KOPT-K1 (cell line): Measurements from ENCODE around the gene TPT1.
A peak's percentile ranks its signal among the peaks of the same experiment; 100 is the strongest.
"Not testable (repeated sequence)": the region's sequence is repeated elsewhere in the genome, so short reads cannot be mapped to it uniquely, and the experiment has no call there.

Experiments
- H3K27ac ChIP-seq: fragments of 200-600 bp; sonication (generic); 2 replicates; pipeline ENCODE4 v1.5.1; 2016; ENCODE audit warnings: antibody characterized with exemption, mild to moderate bottlenecking, low read depth, low read length; ENCODE audit not compliant: poor library complexity, severe bottlenecking
- H3K36me3 ChIP-seq: fragments of 200-600 bp; sonication (generic); 2 replicates; pipeline ENCODE4 v1.5.1; 2017; ENCODE audit warnings: antibody characterized with exemption, mild to moderate bottlenecking, low read length, moderate library complexity; ENCODE audit not compliant: insufficient read depth
- H3K9me3 ChIP-seq: fragments of 200-600 bp; sonication (generic); 2 replicates; pipeline ENCODE4 v1.5.1; 2017; ENCODE audit warnings: antibody characterized with exemption, low read length, mild to moderate bottlenecking; ENCODE audit not compliant: insufficient read depth, poor library complexity, severe bottlenecking

TPT1 gene

DNA sequence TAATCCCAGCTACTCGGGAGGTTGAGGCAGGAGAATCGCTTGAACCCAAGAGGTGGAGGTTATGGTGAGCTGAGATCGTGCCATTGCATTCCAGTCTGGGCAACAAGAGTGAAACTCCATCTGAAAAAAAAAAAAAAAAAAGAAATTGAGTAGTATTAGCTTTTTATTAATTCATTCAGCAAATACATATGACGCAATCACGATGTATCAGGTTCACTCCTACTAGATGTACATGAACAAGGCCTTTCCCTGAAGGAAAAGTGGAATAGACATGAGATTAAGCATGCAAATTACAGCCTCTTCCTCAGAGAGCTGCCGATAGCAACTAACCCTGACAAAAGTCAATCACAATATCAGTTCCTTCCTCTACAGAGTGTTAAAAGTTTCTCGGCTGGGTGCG lies 9.2 kb upstream of the TPT1 start:
- Histone ChIP-seq H3K36me3 (peaks cover 77% of the 10 kb centered on the region), H3K9me3 (no peaks in the 10 kb centered on the region), H3K27ac (no peak overlapping the region)

DNA sequence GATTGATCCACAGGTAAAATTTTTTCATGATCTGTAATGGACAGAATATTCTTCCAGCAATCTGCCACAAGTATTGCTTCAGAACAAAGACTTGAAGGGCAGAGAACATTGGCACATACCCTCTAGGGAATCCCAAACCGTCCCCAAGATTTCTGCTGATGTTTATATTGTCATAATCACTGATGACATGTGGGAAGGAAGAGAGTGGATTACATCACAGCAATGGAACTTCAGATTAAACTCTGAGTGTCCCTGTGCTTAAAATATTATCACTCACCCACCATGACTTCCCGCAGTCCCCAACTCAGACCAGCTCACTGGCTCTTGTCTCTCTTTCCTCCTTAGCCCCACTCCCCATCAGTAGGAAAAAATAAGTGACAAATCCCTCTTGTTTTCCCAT lies 8.5 kb upstream of the TPT1 start:
- H3K27ac ChIP-seq: no peak overlapping the region

DNA sequence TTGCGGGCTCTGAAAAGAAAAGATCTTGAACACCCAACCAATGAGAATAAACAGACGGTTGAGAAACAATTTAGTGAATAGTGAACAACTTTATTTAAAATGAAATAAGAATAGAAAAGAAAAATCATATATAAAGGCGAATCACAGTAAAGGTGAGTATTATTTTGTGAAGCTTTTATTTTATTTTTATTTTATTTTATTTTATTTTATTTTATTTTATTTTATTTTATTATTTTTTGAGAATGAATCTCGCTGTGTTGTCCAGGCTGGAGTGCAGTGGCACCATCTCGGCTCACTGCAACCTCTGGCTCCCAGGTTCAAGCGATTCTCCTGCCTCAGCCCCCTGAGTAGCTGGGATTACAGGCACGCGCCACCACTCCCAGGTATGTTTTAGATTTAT lies 3.1 kb upstream of the TPT1 start:
- H3K9me3 ChIP-seq, H3K27ac ChIP-seq: not testable (repeated sequence)
- H3K36me3 ChIP-seq: peaks cover 47% of the 10 kb centered on the region

More for the DNA sequence above, 8.5 kb upstream of the TPT1 start:
- Histone ChIP-seq H3K9me3 (no peaks in the 10 kb centered on the region), H3K36me3 (peaks cover 72% of the 10 kb centered on the region)

DNA sequence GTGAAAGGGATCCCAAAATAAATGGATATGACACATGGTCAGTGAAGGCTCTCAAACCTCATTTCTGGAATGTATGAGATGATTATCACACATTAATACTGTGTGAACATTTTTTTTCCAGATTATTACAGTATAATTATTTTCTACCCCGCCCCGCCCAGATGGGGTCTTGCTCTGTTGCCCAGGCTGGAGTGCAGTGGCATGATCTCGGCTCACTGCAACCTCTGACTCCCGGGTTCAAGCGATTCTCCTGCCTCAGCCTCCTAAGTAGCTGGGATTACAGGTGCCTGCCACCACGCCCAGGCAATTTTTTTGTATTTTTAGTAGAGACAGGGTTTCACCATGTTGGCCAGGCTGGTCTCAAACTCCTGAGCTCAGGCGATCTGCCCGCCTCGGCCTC lies 2.1 kb upstream of the TPT1 start:
- peaks cover 50% of the 10 kb centered on the region for H3K36me3 ChIP-seq
- H3K27ac ChIP-seq, H3K9me3 ChIP-seq: not testable (repeated sequence)

DNA sequence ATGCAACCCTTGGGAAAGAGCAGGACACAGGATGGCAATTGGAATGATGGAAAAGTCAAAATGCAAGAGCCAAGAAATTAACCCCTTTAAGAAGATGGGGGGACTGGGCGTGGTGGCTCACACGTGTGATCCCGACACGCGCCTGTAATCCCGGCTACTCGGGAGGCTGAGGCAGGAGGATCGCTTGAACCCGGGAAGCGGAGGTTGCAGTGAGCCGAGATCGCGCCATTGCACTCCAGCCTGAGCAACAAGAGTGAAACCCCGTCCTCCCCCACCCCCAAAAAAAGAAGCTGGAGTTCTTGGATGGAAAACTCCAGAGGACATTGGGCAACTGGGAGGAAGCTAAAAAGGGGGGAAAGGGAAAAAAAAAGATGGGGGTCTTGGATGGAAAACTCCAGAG lies 1.7 kb upstream of the TPT1 start:
- peaks cover 50% of the 10 kb centered on the region for H3K36me3 ChIP-seq
- H3K9me3 ChIP-seq, H3K27ac ChIP-seq: not testable (repeated sequence)

DNA sequence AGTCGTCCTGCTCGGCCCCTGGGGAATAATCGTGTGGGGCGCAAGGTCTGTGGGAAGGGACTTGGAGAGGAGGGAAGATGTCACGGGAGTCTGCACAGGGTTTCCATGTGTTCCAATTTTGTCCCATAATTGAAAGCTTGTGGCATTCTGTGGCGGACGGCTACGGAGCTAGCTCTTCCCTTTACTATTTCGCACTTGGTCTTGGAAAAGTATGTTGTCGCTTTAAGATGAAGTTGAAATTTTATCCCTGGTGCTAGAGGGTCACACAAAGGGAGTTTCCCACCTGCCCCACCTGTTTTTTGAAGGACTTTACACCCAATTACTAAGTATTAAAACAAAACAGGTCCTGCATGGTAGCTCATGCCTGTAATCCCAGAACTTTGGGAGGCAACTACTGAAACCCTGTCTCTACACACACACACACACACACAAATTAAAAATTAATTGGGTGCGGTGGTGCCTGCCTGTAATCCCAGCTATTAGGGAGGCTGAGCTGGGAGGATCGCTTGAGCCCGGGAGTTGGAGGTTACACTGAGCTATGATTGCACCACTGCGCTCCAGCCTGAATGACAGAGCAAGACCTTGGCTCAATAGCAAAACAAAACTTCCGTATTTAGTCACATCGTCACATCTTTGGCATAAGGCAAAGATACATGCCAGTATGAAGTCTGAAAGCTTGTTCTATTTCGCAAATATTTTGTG lies 967 bp upstream of the TPT1 start:
- Histone ChIP-seq H3K27ac (peak overlapping the region; percentile 85), H3K36me3 (peaks cover 52% of the 10 kb centered on the region)

DNA sequence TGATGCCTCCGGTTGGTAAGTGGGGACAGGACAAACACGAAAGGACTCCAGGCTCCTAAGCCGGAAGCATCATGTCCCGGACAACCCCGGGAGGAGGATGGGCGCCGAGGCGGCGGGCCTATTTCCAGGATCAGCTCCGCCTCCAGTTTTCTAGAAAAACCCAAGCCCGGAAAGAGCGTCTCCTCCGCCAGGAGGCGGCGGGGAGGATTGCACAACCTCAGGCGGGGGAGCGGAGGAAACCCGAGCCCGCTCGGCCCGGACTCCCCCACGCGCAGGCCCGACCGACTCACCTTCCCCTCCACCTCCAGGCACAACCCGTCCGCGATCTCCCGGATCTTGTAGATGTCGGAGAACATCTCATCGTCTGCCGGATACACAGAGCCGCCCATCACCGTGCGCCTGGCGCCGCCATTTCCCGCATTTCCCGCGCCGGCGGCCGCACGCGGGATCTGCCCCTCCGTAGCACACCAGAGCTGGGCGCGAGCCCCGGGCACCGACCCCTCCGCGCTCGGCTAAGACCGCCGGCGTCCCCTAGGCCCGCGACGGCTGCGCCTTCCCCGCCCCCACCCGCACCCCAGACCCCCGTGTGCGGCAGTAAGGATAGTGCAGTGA lies 455 bp downstream of the TPT1 start:
- peak overlapping the region; percentile 96 for H3K27ac ChIP-seq
- H3K9me3 ChIP-seq: no peaks in the 10 kb centered on the region
- peaks cover 55% of the 10 kb centered on the region for H3K36me3 ChIP-seq

More for the DNA sequence above, 967 bp upstream of the TPT1 start:
- no peaks in the 10 kb centered on the region for H3K9me3 ChIP-seq

DNA sequence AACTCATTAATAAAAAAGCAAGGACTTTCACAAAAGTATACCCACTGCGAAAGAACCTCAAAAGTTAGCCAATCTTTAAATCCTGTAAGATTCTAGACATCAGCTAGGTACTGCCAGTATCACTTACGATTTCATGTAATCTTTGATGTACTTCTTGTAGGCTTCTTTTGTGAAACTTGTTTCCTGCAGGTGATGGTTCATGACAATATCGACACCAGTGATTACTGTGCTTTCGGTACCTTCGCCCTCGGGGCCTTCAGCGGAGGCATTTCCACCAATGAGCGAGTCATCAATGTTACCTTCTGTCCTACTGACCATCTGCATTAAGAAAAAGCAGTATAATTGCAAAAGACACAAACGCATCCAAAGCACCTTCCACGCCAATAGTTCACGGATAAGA lies 1.1 kb downstream of the TPT1 start:
- no peaks in the 10 kb centered on the region for H3K9me3 ChIP-seq
- peaks cover 56% of the 10 kb centered on the region for H3K36me3 ChIP-seq
- H3K27ac ChIP-seq: peak overlapping the region; percentile 96

DNA sequence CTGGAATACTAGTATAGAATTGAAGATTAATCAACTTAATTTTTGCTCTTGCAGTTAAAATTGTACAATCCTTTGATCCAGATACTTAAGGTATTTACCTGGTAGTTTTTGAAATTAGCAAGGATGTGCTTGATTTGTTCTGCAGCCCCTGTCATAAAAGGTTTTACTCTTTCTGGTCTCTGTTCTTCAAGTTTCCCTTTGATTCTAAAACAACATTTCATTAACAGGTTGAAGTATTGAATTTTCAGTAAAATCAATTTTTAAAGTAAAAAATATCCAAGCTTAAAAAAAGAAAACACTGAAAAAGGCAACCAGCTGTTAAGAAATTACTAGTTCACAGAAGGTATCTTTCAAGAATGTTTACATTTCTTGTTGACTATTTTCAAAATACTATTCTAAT lies 1.6 kb downstream of the TPT1 start:
- Histone ChIP-seq H3K9me3 (no peaks in the 10 kb centered on the region), H3K36me3 (peaks cover 58% of the 10 kb centered on the region), H3K27ac (peak overlapping the region; percentile 96)

DNA sequence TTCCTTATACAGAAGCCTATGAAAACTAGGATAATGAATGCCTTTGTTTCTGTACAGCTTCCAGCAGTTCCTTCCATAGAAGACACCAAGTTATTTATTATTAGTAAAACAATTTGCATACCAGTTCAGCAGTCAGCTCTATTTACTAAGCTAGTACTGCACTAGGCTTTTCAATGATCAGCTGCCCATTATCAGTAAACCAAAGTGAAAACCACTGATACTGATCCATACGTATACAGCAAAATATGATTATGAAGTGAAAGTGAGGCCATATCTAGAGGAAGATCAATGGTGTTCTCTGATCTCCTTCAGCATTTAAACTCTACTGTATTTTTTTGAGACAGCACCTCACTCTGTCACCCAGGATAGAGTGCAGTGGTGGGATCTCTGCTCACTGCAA lies 3.2 kb downstream of the TPT1 start:
- Histone ChIP-seq H3K36me3 (peaks cover 73% of the 10 kb centered on the region), H3K9me3 (no peaks in the 10 kb centered on the region)

DNA sequence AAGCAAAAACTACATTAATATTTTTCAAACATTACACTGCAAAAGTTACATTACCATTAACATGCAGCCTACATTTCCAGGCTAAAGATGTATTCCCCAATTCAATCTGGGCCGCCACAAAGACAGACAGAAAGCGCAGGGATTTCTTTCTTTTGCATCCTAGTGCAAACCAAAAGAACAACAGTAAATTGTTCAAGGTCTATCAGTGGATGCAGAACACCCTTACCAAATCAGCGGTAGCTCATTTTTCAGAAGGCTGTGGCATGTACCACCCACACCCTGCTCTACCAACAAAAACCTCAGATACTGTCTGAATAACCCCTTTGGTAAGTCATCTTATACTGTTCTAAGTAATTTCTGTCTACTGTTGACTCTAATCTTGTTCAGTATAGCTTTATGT lies 3.6 kb downstream of the TPT1 start:
- Histone ChIP-seq H3K9me3 (no peaks in the 10 kb centered on the region), H3K27ac (no peak overlapping the region), H3K36me3 (peaks cover 77% of the 10 kb centered on the region)

More for the DNA sequence above, 3.2 kb downstream of the TPT1 start:
- H3K27ac ChIP-seq: no peak overlapping the region

DNA sequence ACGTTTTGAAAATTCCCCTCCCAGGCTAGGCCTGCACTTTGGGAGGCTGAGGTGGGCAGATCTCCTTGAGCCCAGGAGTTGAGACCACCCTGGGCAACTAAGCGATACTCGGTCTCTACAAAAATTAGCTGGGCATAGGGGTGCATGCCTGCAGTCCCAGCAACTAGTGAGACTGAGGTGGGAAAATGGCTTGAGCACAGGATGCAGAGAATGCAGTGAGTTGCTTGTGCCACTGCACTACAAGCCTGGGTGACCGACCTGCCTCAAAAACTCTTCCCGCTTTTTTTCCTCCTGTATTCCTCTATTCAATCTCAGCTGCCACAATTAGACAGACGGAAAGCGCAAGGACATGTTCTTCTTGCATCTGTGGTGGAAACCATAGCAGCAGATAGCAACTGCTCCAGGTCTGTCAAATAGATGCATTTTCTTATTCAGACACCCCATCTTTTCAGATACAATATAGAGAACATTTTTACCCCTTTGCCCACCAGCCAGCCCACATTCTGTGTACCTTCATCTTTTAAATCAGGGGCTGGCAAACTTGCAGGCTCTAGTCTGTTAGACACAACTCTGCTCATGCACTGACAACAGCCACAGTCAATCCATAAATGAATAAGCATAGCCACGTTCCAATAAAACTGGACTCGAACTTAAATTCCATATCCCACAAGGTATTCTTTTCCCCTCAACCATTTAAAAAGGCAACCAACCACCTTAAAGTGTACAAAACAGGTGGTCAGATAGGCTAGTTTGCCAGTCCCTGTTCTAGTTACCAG lies 4.8 kb downstream of the TPT1 start:
- Histone ChIP-seq H3K9me3 (no peaks in the 10 kb centered on the region), H3K27ac (no peak overlapping the region), H3K36me3 (peaks cover 79% of the 10 kb centered on the region)

DNA sequence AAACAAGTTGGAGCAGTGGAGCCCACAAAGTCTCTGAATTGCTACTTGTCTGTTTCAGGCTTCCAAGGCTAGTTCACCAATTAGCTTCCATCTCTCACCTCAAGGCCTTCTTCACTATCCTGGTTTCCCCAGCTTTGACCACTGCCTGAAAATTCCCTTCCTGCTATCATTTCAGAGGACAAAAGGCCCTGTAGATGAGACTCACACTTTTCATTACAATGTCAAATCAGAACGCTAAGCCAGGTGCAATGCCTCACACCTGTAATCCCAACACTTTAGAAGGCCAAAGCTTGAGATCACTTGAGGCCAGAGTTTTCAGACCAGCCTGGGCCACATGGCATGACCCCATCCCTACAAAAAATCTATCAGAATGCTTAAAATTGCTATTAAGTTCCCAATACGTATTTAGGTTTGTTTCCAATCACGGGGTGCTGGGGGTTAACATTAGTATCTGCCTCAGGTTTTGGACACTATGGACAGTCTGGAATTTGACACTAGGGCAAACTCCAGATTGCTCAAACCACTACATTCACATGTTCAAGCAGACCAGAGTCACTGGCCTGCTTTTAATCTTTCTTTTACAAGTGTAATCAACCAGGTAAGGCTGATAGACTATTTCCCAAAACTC lies 5.5 kb downstream of the TPT1 start:
- H3K27ac ChIP-seq: peak overlapping the region; percentile 54
- H3K36me3 ChIP-seq: peaks cover 79% of the 10 kb centered on the region
- H3K9me3 ChIP-seq: no peaks in the 10 kb centered on the region

DNA sequence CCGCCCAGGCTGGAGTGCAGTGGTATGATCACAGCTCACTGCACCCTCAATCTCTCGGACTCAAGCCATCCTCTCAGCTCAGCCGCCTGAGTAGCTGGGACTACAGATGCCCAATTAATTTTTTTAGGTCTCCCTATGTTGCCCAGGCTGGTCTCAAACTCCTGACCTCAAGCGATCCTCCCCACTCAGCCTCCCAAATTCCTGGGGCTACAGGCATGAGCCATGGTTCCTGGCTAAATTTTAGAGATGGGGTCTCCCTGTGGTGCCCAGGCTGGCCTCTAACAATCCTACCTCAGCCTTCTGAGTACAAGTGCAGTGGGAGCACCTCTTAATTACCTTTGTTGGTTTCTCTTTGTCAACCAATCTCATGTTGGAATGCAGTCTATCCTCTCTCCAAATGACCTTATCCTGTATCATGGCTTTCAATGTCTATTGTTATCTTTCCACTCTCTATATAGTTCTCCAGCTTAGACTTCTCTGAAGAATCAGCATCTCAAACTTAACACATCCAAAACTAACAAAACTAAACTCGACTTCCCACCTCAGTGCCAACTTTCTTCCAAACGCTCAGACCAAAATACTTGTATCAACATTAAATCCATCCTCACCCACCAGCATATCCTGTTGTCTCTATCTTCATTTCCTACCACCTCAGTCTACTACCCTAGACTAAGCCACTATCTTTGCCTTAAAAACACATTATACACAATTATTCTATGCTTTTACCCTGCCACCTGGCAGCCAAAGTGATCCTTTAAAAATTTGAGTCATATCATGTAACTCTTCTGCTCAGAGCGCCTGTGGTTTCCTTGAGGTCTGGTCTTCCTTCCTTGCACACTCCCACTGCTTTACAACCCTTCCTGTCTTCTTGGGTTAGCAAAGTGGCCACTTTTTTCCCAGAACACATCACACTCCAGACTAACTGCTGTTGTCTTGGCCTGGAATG lies 6.7 kb downstream of the TPT1 start:
- Histone ChIP-seq H3K36me3 (peaks cover 67% of the 10 kb centered on the region), H3K9me3 (no peaks in the 10 kb centered on the region), H3K27ac (peak overlapping the region; percentile 54)
